Colon (tissue), 2 donors: ENCODE measurements around the gene SLC6A20.

Experiments used
- FAIRE-seq: peaks from 2 replicates; lab custom pipeline; 2012; peaks lifted over from hg19 to GRCh38; lab: Jason Lieb, UNC
- donor health status: control.
- donor health status: control.

The SLC6A20 gene

DNA sequence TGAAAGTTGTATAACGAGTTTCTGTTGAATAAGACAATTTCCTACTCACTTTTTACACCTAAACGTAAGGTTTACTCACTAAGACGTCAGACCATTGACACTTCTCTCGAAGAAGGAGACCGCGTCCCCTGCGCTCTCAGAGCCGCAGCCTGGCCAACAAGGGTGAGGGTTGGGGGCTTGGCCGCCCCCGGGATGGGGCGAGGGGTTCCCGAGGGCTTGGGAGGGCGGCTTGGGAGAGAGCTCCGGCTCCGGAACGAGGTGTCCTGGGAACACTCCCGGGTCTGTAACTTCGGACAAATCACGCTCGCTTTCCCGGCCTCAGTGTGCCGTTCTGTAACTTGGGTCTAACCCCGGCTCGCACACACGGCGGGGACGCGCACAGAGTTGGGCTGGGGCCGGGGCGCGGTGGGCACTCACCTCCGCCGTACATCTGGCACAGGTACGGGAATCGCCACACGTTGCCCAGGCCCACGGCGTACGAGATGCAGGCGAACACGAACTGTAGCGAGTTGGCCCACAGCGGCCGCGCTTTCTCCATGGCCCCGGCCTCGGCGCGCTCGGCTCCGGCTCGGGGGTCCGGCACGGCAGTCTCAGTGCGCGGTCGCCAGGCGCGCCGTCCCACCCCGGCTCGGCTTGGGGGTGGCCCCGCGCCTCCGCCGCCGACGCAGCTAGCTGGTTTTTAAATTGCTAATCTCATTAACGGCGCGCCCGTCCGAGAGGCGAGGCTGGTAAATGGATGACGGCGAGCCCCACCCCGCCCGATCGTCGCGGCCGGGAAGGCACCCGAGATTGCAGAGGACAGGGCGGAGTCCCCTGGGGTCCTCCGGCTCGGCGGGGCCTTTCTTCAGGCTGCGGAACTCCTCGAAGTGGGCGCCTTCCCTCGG lies at the start of gene SLC6A20:
SLC6A20 (minus strand) TSS at position 655 of the 884 bp plus-strand sequence; CDS start at position 538, 117 bp downstream.
- FAIRE-seq, result no peak

DNA sequence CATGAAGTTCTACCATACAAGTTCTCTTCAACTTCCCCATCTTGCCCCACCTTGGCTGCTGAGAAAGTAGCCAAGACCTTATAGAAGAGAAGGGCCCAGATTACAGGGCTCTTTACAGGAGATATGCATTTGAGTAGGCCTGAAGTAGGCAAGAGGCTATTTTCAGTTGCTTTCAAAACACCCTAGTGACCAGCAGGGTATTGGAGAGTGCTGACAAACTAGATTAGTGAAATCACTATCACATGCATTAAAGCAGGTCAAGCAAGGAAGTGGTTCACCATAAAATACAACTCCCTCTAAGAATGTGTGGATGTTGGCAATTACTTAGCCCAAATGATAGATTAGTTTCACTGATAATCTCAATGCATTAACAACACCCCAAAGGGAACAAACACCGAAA lies 48.3 kb upstream of the SLC6A20 start:
- no peak for FAIRE-seq

GRCh38 chr3:45842851-45843625 lies 46.7 kb upstream of the SLC6A20 start:
- no peak for FAIRE-seq

GRCh38 chr3:45841757-45842491 lies 45.6 kb upstream of the SLC6A20 start, which contains the start of gene LZTFL1:
Gene LZTFL1 (minus strand): TSS chr3:45842119. CDS start chr3:45841991, 128 bp downstream.
- no peak for FAIRE-seq

DNA sequence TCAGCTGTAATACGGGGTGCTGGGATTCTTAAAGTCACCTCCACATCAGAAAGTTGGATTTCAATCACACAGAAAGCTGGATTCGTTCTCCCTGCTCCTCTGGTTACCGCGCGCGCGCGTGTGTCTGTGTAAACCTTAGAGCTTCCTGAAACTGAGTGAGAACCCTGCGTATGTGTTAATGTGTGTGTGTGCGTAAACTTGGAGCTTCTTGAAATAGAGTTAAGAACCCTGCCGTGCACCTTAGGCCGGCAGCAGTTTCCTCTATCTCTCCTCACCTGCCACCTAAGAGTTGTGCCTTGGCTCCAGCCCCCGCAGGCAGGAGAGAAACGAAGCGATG lies 45.1 kb upstream of the SLC6A20 start:
- FAIRE-seq, result no peak

DNA sequence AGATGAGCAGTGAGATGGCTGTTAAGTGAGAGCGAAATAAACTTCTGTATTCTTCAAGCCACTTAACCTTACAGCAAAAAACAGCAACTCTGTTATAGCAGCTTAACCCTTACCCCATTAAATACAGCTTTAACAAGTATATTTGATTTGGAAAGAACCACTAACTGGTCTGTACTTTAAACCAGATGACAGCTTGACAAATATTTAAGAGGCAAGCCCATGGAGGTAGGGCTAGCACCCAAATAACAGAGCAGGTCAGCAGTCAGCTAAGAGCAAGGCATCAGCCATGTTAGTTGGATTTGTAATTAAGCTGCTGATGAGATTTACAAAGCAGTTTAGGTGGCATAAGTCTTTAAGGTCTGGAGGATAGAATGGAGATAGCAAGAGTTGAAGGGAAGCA lies 42.1 kb upstream of the SLC6A20 start:
- FAIRE-seq, result no peak

- FAIRE-seq, result no peak
Observed at GRCh38 chr3:45832699-45833098, 36.4 kb upstream of the SLC6A20 start.

GRCh38 chr3:45830121-45830520 lies 33.8 kb upstream of the SLC6A20 start:
- FAIRE-seq, result no peak

DNA sequence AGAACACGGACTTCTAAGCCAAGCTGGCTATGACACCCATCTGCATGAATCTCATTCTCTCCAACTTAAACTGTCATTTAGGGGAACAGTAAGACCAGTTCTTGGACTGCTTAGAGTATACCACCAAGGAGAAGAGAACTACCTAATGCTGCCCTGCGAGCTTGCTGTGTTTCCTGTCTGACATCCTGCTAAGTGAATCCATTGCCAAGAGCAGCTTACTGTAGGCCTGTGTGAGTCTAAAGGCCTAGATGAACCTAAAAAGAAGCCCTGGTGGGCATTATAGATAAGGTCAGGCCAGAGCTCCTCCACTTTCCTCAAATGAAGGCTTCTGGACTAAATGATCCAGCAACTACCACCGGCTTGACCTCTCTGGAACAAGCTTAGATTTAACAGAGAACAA lies 30.6 kb upstream of the SLC6A20 start:
- no peak for FAIRE-seq

- no peak for FAIRE-seq
Observed at GRCh38 chr3:45826321-45826720, 30.0 kb upstream of the SLC6A20 start.

DNA sequence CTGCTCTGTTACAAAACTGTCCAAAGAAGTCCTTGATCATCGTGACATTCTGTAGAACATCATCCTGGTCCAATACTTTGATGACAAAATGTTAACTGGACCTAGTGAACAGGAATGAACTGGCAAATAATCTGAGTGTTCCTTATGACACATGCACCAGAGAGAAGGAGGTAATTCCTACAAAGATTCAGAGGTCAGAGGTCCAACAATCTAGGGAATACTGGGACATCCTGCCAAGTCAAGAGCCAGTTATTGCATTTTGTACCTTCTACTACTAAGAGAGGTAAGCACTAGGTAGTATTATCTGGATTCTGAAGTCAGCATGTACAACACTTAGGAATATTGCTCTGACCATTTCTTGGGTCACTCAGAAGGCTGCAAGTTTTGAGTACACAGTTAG lies 24.8 kb upstream of the SLC6A20 start:
- FAIRE-seq, result no peak

DNA sequence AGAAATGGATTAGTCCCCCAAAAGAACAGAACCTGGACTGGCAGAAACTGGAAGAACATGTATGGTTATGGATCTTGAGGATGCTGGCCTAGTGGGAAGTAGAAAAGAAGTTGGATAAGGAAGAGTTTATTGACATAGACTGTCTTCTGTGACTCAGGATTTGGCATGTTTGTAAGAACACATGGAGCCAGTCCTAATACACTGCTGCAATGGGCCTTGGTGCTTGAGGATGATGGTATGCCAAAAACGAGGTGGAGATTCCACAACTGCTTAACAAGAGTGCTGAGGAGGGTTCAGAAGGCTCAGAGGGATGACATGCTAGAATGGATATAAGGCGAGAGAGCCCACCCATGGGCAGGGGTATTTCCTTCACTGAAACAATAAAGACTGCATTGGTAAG lies 23.2 kb upstream of the SLC6A20 start:
- FAIRE-seq, result no peak

GRCh38 chr3:45817831-45818522 lies 21.6 kb upstream of the SLC6A20 start:
- FAIRE-seq, result no peak

- FAIRE-seq, result no peak
Observed at GRCh38 chr3:45816544-45816943, 20.2 kb upstream of the SLC6A20 start.

DNA sequence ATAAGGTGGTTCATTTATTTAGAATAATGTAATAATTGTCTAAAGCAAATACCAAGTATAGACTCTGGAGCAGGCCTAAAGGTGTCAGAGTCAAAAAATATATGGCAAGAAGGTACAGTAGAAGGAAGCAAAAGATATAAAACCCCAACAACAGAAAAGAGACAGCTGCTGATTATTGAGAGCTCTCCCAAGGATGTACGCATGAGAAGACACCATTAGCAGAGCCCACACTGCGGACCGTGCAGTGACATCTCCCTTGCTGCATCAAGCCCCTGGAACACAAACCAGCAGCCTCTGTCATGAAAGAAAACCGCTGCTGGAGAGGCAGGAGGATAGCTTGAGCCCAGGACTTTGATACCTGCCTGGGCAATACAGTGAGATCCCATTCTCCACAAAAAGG lies 18.0 kb upstream of the SLC6A20 start:
- no peak for FAIRE-seq

- no peak for FAIRE-seq
Observed at GRCh38 chr3:45807681-45808540, 11.6 kb upstream of the SLC6A20 start.

- no peak for FAIRE-seq
Observed at GRCh38 chr3:45807133-45807532, 10.8 kb upstream of the SLC6A20 start.

- FAIRE-seq, result no peak
Observed at GRCh38 chr3:45806072-45806471, 9.7 kb upstream of the SLC6A20 start.

GRCh38 chr3:45803252-45803935 lies 7.1 kb upstream of the SLC6A20 start:
- FAIRE-seq, result no peak

DNA sequence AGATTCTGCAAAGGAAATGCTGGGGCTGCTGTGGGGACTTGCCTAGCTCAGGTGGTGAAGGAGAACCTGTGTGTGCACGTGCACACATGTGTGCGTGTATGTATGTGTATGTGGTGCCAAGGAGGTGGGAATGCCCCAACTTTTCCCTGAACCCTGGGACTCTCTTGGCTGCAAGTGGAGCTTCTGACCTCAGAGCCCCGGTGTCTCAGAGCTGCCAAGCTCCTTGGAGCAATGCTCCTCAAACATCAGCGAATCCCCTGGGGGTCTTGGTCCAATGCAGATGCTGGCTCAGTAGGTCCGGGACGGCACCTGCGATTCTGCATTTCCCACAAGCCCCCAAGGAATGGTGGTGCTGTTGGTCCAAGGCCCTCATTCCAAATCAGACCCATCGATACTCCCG lies 5.8 kb upstream of the SLC6A20 start:
- no peak for FAIRE-seq
